Liver (tissue), 9 donors: ENCODE measurements around the gene CD52. TPM values are rescaled to one million over a fixed set of nuclear protein-coding genes. Genes with fewer than 3 reads are reported as not detected.

Source experiments
- DNase-seq: peaks from one replicate; pipeline ENCODE4 v3.0.0-alpha.2; 2017; ENCODE audit warnings: low spot score
- H3K27ac ChIP-seq, 2 donors: one replicate each; pipeline ENCODE4 v1.7.0; 2013; ENCODE audit warnings: inconsistent platforms in 2 of 2, low read length in 2 of 2, control low read depth in 1 of 2, low read depth in 1 of 2, mild to moderate bottlenecking in 1 of 2
- H3K27me3 ChIP-seq, 4 donors: one replicate each; pipeline versions ENCODE4 v1.6.1 to v1.7.0; 2013; ENCODE audit warnings: low read length in 3 of 4, inconsistent platforms in 1 of 4, mild to moderate bottlenecking in 1 of 4, moderate library complexity in 1 of 4; ENCODE audit not compliant: control insufficient read depth in 4 of 4, insufficient read depth in 4 of 4
- H3K36me3 ChIP-seq, 4 donors: one replicate each; pipeline versions ENCODE4 v1.6.1 to v1.7.0; 2013; ENCODE audit warnings: low read length in 3 of 4, mild to moderate bottlenecking in 3 of 4, low read depth in 1 of 4, moderate library complexity in 1 of 4; ENCODE audit not compliant: control insufficient read depth in 4 of 4, insufficient read depth in 3 of 4
- H3K4me1 ChIP-seq, 4 donors: one replicate each; pipeline versions ENCODE4 v1.6.1 to v1.7.0; 2013; ENCODE audit warnings: low read length in 3 of 4, mild to moderate bottlenecking in 3 of 4, moderate library complexity in 1 of 4; ENCODE audit not compliant: control insufficient read depth in 4 of 4, insufficient read depth in 4 of 4
- H3K4me3 ChIP-seq, 3 donors: one replicate each; pipeline versions ENCODE4 v1.6.1 to v1.7.0; 2013; ENCODE audit warnings: low read length in 3 of 3, control low read depth in 1 of 3, low read depth in 1 of 3, mild to moderate bottlenecking in 1 of 3
- H3K9ac ChIP-seq, 2 donors: one replicate each; pipeline ENCODE4 v1.7.0; 2013; ENCODE audit warnings: low read length in 2 of 2, mild to moderate bottlenecking in 2 of 2, moderate library complexity in 2 of 2, control low read depth in 1 of 2, low read depth in 1 of 2
- H3K9me3 ChIP-seq, 4 donors: one replicate each; pipeline versions ENCODE4 v1.6.1 to v1.7.0; 2013; ENCODE audit warnings: low read length in 3 of 4; ENCODE audit not compliant: control insufficient read depth in 4 of 4
- CTCF ChIP-seq: fragments of 150-350 bp; IDR thresholded peaks from 2 replicates; pipeline ENCODE4 v1.5.1; 2017; ENCODE audit warnings: improper control_type of control experiment, low read depth, low read length; ENCODE audit not compliant: missing input control
- EGR1 ChIP-seq, 2 donors: IDR thresholded peaks; 2 replicates each; pipeline ENCODE4 v1.6.1; 2016 to 2018; ENCODE audit warnings: antibody characterized with exemption in 2 of 2, low read depth in 2 of 2
- FOXA1 ChIP-seq: IDR thresholded peaks from 2 replicates; pipeline ENCODE4 v1.6.1; 2016; ENCODE audit warnings: antibody characterized with exemption
- FOXA2 ChIP-seq: IDR thresholded peaks from 2 replicates; pipeline ENCODE4 v1.6.1; 2016; ENCODE audit warnings: antibody characterized with exemption
- GABPA ChIP-seq, 2 donors: IDR thresholded peaks in 1 of 2; conservative IDR thresholded peaks in 1 of 2; 2 replicates each; pipeline ENCODE4 v1.6.1; 2016; ENCODE audit warnings: antibody characterized with exemption in 2 of 2, mild to moderate bottlenecking in 1 of 2, moderate library complexity in 1 of 2
- HNF4A ChIP-seq, 2 donors: conservative IDR thresholded peaks; 2 replicates each; pipeline ENCODE4 v1.6.1; 2016; ENCODE audit warnings: antibody characterized with exemption in 2 of 2, mild to moderate bottlenecking in 2 of 2
- HNF4G ChIP-seq: IDR thresholded peaks from 2 replicates; pipeline ENCODE4 v1.6.1; 2016; ENCODE audit warnings: antibody characterized with exemption
- JUND ChIP-seq, 2 donors: IDR thresholded peaks; 2 replicates each; pipeline ENCODE4 v1.6.1; 2016; ENCODE audit warnings: antibody characterized with exemption in 2 of 2
- NR2F2 ChIP-seq: IDR thresholded peaks from 2 replicates; pipeline ENCODE4 v1.6.1; 2016; ENCODE audit warnings: antibody characterized with exemption
- RAD21 ChIP-seq, 2 donors: IDR thresholded peaks; 2 replicates each; pipeline ENCODE4 v1.6.1; 2016; ENCODE audit warnings: antibody characterized with exemption in 2 of 2, mild to moderate bottlenecking in 2 of 2
- RXRA ChIP-seq, 2 donors: IDR thresholded peaks; 2 replicates each; pipeline ENCODE4 v1.6.1; 2017 to 2018; ENCODE audit warnings: antibody characterized with exemption in 2 of 2, mild to moderate bottlenecking in 1 of 2
- SP1 ChIP-seq: IDR thresholded peaks from 2 replicates; pipeline ENCODE4 v1.6.1; 2018; ENCODE audit warnings: antibody characterized with exemption, mild to moderate bottlenecking
- TAF1 ChIP-seq: conservative IDR thresholded peaks from 2 replicates; pipeline ENCODE4 v1.6.1; 2016; ENCODE audit warnings: antibody characterized with exemption, mild to moderate bottlenecking
- YY1 ChIP-seq: IDR thresholded peaks from 2 replicates; pipeline ENCODE4 v1.6.1; 2016; ENCODE audit warnings: antibody characterized with exemption, mild to moderate bottlenecking
- ZBTB33 ChIP-seq: IDR thresholded peaks from 2 replicates; pipeline ENCODE4 v1.6.1; 2016; ENCODE audit warnings: antibody characterized with exemption
- WGBS: extraction: QIAGEN DNeasy Blood & Tissue Kit; methylation state at CpG from one replicate; pipeline ENCODE4 v1.1.7; 2013; 5-methylcytosine and 5-hydroxymethylcytosine counted together
- polyA plus RNA-seq, 2 donors: library from polyadenylated mRNA; stranded (reverse) in 1 of 2; unstranded in 1 of 2; fragments of 200-250 nt in 1 of 2; fragments of >200 nt in 1 of 2; fragmentation: Nextera tagmentation in 1 of 2; extraction: Ambion mirVana in 1 of 2; gene quantifications; one replicate each; pipeline versions ENCODE4 v1.2.1 to v1.2.3, GENCODE V29; 2013 to 2015
- total RNA-seq, 2 donors: library from RNA; depleted of rRNA; stranded (reverse); fragments of >200 nt; gene quantifications; one replicate each; pipeline ENCODE4 v1.2.3, GENCODE V29; 2014
- TF ChIP-seq, protein P1 (sequence below): IDR thresholded peaks from 2 replicates; pipeline ENCODE4 v1.6.1; 2016; ENCODE audit warnings: antibody characterized with exemption
- TF ChIP-seq, protein P2 (sequence below): IDR thresholded peaks from 2 replicates; pipeline ENCODE4 v1.6.1; 2016; ENCODE audit warnings: antibody characterized with exemption
- TF ChIP-seq, protein P3 (sequence below): IDR thresholded peaks from 2 replicates; pipeline ENCODE4 v1.6.1; 2016; ENCODE audit warnings: antibody characterized with exemption, mild to moderate bottlenecking
- donor health status: healthy.
- donor health status: healthy.
- donor health status: healthy.
- donor health status: healthy.
- donor health status: healthy.

The CD52 gene
- total and polyA plus RNA-seq, 4 donors, result 1.7 to 16.4 (median 8.9) TPM

DNA sequence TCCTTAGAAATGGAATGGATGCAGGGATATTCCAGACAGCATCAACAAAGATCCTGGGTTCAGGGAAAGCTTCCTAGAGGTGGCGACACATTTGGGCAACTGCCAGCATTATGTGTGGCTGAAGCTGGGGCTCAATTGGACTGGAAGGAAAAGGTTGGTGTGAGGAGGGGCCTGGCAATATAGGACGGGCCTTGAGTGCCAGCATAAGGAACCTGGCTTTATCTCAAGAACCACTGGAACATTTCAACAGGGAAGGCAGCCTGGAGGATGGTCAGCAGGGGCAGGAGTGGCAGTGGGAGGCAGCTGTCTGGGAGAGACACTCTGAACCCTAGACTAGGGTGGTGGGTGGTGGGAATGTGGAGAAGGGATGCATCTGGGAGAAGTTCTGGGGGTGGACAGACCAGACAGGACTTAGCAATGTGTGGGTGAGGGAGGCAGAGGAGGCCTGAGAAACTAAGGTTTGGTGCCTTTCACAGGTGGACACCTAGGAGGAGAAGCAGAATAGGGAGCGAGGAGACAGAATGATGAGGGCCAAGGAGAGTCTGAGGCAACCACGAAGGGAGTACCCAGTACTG, 34.4 kb upstream of the CD52 start:
- DNase-seq, result no peak
- H3K27me3 ChIP-seq, result no peaks in the 10 kb centered on the region
- no peak overlapping the region for H3K4me3 ChIP-seq
- 86% methylated on average over 4 of the region's 4 CpGs for WGBS
- no peak overlapping the region for H3K9ac ChIP-seq
- H3K36me3 ChIP-seq, result no peaks in the 10 kb centered on the region
- TF ChIP-seq GABPA (IDR thresholded peaks at IDR 0.05 in 1 of 2, conservative IDR thresholded peaks at IDR 0.05 in 1 of 2) (no peak), EGR1 (IDR thresholded peaks at IDR 0.05; ENCODE audit: low read depth in 2 of 2) (no peak), TAF1 (no peak), ZBTB33 (no peak), HNF4G (no peak), NR2F2 (no peak), RXRA (IDR thresholded peaks at IDR 0.05) (no peak), FOXA2 (no peak), JUND (IDR thresholded peaks at IDR 0.05) (no peak), SP1 (no peak), HNF4A (conservative IDR thresholded peaks at IDR 0.05) (no peak), FOXA1 (no peak), CTCF (no peak), RAD21 (IDR thresholded peaks at IDR 0.05) (no peak), YY1 (no peak)
- TF ChIP-seq, protein P1, sequence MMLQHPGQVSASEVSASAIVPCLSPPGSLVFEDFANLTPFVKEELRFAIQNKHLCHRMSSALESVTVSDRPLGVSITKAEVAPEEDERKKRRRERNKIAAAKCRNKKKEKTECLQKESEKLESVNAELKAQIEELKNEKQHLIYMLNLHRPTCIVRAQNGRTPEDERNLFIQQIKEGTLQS, result no peak
- TF ChIP-seq, protein P2, sequence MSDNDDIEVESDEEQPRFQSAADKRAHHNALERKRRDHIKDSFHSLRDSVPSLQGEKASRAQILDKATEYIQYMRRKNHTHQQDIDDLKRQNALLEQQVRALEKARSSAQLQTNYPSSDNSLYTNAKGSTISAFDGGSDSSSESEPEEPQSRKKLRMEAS, result no peak
- TF ChIP-seq, protein P3, sequence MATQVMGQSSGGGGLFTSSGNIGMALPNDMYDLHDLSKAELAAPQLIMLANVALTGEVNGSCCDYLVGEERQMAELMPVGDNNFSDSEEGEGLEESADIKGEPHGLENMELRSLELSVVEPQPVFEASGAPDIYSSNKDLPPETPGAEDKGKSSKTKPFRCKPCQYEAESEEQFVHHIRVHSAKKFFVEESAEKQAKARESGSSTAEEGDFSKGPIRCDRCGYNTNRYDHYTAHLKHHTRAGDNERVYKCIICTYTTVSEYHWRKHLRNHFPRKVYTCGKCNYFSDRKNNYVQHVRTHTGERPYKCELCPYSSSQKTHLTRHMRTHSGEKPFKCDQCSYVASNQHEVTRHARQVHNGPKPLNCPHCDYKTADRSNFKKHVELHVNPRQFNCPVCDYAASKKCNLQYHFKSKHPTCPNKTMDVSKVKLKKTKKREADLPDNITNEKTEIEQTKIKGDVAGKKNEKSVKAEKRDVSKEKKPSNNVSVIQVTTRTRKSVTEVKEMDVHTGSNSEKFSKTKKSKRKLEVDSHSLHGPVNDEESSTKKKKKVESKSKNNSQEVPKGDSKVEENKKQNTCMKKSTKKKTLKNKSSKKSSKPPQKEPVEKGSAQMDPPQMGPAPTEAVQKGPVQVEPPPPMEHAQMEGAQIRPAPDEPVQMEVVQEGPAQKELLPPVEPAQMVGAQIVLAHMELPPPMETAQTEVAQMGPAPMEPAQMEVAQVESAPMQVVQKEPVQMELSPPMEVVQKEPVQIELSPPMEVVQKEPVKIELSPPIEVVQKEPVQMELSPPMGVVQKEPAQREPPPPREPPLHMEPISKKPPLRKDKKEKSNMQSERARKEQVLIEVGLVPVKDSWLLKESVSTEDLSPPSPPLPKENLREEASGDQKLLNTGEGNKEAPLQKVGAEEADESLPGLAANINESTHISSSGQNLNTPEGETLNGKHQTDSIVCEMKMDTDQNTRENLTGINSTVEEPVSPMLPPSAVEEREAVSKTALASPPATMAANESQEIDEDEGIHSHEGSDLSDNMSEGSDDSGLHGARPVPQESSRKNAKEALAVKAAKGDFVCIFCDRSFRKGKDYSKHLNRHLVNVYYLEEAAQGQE, result no peak
- H3K4me1 ChIP-seq, result peaks cover 5 to 26% (median 11%) of the 10 kb centered on the region in 4 donors
- H3K9me3 ChIP-seq, result no peaks in the 10 kb centered on the region
- no peak overlapping the region for H3K27ac ChIP-seq
